Measurements from ENCODE around the gene ZNF281.
"Not testable (repeated sequence)": the region's sequence is repeated elsewhere in the genome, so short reads cannot be mapped to it uniquely, and the experiment has no call there.

The ZNF281 gene

GRCh38 chr1:200409761-200410565, at the start of gene ZNF281:
TSS of gene ZNF281 (minus strand) at chr1:200410036. CDS start at chr1:200409705, 331 bp downstream.
- peak; percentile 97 to 99 for ATAC-seq

- no peak for ATAC-seq
Measured at GRCh38 chr1:200458780-200459179, 48.9 kb upstream of the ZNF281 start.

- no peak for ATAC-seq
Measured at GRCh38 chr1:200457810-200458209, 48.0 kb upstream of the ZNF281 start.

- no peak for ATAC-seq
Measured at GRCh38 chr1:200454425-200454824, 44.6 kb upstream of the ZNF281 start.

- no peak for ATAC-seq
Measured at GRCh38 chr1:200453553-200453905, 43.7 kb upstream of the ZNF281 start.

- ATAC-seq, result no peak
Measured at GRCh38 chr1:200452850-200453552, 43.2 kb upstream of the ZNF281 start.

- peak; percentile 79 to 82 for ATAC-seq
Measured at GRCh38 chr1:200448034-200448762, 38.4 kb upstream of the ZNF281 start.

- peak; percentile 55 to 66 for ATAC-seq
Measured at GRCh38 chr1:200445213-200445612, 35.4 kb upstream of the ZNF281 start.

GRCh38 chr1:200444478-200444877, 34.6 kb upstream of the ZNF281 start:
- ATAC-seq, result no peak

- no peak for ATAC-seq
Measured at GRCh38 chr1:200443860-200444259, 34.0 kb upstream of the ZNF281 start.

- ATAC-seq, result no peak
Measured at GRCh38 chr1:200442537-200443156, 32.8 kb upstream of the ZNF281 start.

- no peak for ATAC-seq
Measured at GRCh38 chr1:200442023-200442422, 32.2 kb upstream of the ZNF281 start.

GRCh38 chr1:200438911-200439310, 29.1 kb upstream of the ZNF281 start:
- ATAC-seq, result no peak

GRCh38 chr1:200438413-200438812, 28.6 kb upstream of the ZNF281 start:
- not testable (repeated sequence) for ATAC-seq

- ATAC-seq, result peak; percentile 81 to 89
Measured at GRCh38 chr1:200437556-200438203, 27.8 kb upstream of the ZNF281 start.

- no peak for ATAC-seq
Measured at GRCh38 chr1:200437088-200437487, 27.3 kb upstream of the ZNF281 start.

GRCh38 chr1:200436436-200436835, 26.6 kb upstream of the ZNF281 start:
- no peak for ATAC-seq

- no peak for ATAC-seq
Measured at GRCh38 chr1:200435200-200435780, 25.5 kb upstream of the ZNF281 start.

GRCh38 chr1:200433586-200433985, 23.8 kb upstream of the ZNF281 start:
- no peak for ATAC-seq

GRCh38 chr1:200432586-200432985, 22.8 kb upstream of the ZNF281 start:
- ATAC-seq, result no peak

GRCh38 chr1:200429221-200429751, 19.4 kb upstream of the ZNF281 start:
- ATAC-seq, result no peak

Measured in activated CD4-positive, CD25-positive, alpha-beta regulatory T cell treated with anti-CD3 and anti-CD28 coated beads, Interleukin-2, amount 50 U/mL, for 24 hours (primary cell).